GM18498 (cell line): Measurements from ENCODE around the gene CCNE1.
"Not testable (repeated sequence)": the region's sequence is repeated elsewhere in the genome, so short reads cannot be mapped to it uniquely, and the experiment has no call there.

Experiments used
- ATAC-seq: cut with Tn5 transposase; IDR thresholded peaks from one replicate; pipeline ENCODE4 v1.9.1; 2021; ENCODE audit warnings: mild to moderate bottlenecking, moderate library complexity; ENCODE audit not compliant: unreplicated experiment

CCNE1 gene

GRCh38 chr19:29785955-29786589, 25.7 kb upstream of the CCNE1 start:
- ATAC-seq, result no peak

- ATAC-seq, result no peak
Observed at GRCh38 chr19:29787281-29787680, 24.5 kb upstream of the CCNE1 start.

DNA sequence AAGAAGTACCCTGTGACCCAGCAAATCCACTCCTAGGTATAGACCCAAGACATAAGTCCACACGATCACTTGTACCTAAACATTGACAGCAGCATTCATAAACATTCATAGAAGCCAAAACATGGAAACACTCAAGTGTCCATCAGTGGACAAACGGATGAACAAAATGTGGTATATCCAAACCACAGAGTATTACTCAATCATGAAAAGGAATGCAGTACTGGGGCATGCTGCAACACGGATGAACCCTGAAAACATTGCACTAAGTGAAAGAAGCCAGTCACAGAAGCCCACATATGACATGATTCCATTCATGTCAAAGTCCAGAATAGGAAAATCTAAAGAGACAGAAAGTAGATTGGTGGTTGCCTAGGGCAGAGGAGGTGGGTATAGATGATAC, 22.8 kb upstream of the CCNE1 start:
- no peak for ATAC-seq

- no peak for ATAC-seq
Observed at GRCh38 chr19:29793116-29793727, 18.6 kb upstream of the CCNE1 start.

GRCh38 chr19:29794490-29794889, 17.3 kb upstream of the CCNE1 start:
- ATAC-seq, result not testable (repeated sequence)

DNA sequence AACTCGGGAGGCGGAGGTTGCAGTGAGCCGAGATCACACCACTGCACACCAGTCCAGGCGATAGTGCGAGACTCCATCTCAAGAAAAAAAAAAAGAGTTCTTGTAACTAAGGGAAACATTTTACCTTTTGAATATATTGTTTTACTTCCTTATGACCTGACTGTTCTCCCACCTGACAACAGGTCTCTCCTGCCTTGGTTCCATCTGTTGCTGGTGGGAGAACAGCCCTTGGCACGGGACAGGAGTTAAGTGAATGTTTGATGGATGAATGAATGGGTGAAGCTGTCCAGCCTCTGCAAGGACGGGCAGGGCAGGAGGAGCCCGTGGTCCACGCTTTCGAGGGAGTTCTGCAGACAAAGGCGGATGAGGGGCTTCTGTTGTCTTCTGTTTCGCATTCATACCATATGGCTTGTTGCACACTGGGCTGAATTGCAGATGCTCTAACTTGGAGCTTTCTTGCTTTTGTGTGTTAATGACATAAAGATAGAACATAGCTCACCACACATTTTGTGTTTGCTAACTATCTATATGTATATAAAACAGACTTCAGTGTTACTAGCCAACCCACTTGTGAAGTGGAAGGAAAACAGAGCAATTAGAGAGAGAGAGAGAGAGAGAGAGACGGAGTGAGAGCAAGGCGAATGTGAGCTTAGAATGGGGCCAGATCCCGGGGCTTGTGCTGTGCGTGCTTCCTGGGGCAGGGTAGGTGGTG, 16.2 kb upstream of the CCNE1 start:
- ATAC-seq, result no peak

DNA sequence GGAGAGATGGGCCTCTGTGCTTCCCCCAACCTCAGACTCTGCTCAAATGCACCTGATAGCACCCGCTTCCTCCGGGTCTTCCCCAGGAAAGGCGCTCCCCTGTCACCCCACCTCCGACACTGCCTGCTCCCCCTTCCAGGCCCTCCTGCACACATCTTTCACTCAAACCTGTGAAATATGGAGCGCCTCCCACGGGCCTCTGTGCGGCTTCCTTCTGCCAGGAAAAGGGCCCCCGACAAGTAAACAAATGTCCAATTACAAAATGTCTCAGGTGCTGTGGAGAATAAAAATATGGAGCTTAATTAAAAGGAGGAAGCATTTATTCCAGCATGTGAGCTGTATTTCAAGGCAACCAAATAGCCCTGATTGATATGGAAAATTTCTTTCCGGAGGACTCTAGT, 15.6 kb upstream of the CCNE1 start:
- ATAC-seq, result no peak

DNA sequence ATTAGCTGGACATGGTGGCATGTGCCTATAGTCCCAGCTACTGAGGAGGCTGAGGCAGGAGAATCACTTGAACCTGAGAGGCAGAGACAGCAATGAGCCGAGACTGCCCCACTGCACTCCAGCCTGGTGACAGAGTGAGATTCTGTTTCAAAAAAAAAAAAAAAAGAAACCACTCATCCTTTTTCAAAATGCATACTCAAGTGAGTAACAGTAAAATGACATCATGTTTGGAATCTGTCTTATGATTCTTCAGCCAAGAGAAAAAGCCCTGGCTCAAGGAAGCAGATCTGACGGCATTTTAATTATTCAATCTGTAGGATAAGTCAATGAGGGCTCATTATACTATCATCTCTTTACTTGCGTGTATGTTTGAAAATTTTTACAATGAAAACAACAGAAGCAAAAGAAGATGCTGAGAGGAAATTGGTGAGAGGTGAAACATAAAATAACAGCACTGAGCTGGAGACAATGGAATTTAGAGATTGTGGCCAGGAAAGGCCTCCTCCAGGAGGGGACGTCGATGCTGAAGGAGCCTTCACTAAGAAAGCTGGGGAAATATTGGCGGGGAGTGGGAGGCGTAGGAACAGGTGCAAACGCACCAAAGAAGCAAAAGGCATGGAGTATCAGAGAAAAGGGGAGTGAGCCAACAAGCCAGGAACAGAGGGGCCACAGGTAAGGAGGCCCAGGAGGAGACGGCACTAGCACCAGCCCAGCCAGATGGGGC, 12.9 kb upstream of the CCNE1 start:
- ATAC-seq, result no peak

DNA sequence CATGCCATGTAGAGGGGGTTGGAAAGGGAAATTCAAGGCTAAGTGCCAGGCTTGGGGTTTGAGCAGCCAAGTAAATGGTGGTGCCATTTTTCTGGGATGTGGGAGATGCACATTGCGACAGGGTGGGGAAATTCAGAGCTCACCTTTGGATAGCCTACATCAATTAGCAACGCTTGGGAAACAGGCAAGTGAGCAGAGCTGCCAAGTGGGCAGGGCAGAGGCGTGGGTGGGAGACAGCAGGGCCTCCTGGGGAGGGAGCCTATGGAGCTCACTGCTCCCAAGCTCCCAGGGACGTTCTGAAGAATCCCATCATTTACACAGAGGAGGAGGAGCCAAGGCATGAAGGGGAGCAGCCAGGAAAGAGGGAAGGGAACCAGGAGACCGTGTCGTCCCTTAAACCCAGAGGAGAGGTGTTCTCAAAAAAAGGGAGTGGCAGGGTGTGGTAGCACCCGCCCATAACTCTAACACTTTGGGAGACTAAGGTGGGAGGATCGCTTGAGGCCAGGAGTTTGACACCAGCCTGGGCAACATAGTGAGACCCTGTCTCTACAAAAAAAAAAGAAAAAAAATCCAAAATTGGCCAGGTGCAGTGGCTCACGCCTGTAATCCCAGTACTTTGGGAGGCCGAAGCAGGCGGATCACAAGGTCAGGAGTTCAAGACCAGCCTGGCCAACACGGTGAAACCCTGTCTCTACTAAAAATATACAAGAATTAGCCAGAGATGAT, 11.5 kb upstream of the CCNE1 start:
- ATAC-seq, result no peak

DNA sequence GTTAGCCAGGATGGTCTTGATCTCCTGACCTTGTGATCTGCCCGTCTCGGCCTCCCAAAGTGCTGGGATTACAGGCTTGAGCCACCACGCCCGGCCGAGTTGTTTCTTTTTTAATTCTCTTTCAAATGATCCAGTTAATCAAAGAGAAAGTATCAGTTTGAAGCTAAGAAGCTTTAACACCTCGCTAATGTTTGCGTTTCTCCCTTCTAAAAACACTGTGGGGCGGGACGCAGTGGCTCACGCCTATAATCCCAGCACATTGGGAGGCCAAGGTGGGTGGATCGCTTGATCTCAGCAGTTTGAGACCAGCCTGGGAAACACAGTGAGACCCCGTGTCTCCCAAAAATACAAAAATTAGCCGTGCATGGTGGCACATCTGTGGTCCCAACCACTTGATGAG, 7.8 kb upstream of the CCNE1 start:
- ATAC-seq, result not testable (repeated sequence)

DNA sequence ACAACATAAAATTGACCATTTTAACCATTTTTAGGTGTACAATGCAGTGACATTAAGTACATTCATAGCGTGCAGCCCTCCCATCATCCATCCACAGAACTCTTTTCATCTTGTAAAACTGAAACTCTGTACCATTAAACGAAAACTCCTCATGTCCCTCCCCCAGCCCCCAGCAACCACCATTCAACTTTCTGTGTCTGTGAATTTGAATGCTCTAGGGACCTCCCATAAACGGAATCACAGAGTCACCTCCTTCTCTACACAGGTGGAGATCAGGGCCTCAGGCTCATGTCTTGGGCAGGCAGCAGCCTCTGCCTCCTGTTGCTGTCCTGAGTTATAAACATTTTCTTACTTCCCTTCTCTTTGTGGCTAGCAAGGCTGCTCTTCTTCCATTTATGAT, 7.3 kb upstream of the CCNE1 start:
- peak; percentile 85 for ATAC-seq

- ATAC-seq, result no peak
Observed at GRCh38 chr19:29805031-29805965, 6.5 kb upstream of the CCNE1 start.

DNA sequence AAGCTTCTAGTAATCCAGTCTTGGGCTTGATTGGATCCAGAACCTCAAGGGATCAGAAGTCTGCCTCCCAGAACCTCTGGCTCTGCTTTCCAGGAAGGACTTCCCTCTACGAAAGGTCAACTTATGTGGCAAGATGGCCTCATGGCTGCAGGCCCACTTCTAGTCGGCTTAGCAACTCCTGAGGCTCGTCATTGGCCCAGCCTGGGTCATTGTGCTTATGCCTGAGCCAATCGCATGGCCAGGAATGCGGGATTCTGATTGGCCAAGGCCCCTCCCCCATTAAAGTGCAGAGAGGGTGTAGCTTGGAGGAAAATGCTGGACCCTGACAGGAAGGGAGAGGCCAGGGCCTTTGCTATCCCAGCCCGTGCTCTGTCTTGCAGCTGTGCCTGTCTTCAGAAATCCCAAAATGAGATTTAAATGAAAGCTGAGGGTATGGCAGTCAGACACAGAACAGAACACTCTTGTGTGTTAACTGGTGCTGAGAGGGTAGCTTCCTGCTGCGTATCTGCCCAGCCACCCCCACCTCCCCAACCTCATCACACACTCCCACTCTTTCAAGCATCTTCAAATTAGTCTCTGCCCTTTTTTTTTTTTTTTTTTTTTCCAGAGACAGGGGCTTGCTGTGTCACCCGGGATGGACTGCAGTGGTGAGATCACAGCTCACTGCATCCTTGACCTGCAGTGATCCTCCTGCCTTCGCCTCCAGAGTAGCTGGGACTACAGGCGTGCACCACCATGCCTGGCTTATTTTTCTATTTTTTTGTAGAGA, 5.5 kb upstream of the CCNE1 start:
- no peak for ATAC-seq

DNA sequence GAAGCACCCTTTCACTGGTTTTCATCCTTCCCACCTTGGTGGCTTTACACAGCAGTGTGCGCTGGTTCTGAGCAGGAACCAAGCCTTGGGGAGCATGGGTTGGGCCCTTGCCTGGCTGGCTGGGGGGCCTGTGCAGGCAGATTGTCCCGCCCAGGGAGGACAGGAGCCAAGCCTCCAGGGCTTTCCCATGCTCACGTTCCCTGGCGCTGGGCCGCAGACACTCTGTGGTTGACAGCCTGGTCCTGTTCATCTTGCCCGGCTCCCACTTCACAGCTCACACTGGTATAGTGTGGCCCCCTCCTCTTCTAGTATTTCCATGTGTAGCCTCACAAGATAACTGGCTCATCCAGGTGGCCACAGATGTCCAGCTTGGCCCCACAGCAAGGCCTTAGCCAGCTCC, 4.6 kb upstream of the CCNE1 start:
- ATAC-seq, result no peak

DNA sequence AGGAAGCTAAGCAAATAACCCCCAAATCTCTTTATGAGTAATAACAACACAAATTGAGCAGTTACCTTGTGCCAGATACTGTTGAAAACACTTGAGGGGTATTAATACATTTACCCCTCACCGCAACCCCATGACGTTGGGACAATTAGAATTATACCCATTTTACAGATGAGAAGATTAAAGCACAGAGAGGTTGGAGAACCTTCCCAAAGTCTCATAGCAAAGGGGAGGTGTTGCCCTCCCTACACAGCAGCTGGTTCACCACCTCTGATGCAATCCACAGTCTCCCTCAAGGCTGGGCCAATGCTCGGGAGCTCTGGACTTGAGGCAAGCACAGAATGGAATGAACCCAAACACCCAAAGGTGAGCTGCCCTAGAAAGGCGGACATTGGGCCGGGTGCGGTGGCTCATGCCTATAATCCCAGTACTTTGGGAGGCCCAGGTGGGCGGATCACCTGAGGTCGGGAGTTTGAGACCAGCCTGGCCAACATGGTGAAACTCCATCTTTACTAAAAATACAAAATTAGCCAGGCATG, 3.9 kb upstream of the CCNE1 start:
- ATAC-seq, result no peak

GRCh38 chr19:29809795-29810503, 1.8 kb upstream of the CCNE1 start:
- ATAC-seq, result no peak

DNA sequence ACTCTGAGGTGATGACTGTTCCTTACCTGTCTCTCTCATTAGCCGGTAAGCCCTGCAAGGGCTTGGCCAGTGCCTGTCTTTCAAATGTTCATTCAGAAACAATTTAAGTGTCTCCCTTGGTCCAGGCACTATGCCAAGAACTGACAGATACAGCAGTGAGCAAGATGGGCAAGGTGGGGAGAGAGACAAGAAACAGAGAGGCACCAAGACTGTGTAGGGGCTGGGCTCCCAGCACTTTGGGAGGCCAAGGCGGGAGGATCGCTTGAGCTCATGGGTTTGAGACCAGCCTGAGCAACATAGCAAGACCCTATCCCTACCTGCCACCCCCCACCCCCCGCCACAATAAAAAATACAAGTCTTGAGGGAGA, 1.3 kb upstream of the CCNE1 start:
- no peak for ATAC-seq

DNA sequence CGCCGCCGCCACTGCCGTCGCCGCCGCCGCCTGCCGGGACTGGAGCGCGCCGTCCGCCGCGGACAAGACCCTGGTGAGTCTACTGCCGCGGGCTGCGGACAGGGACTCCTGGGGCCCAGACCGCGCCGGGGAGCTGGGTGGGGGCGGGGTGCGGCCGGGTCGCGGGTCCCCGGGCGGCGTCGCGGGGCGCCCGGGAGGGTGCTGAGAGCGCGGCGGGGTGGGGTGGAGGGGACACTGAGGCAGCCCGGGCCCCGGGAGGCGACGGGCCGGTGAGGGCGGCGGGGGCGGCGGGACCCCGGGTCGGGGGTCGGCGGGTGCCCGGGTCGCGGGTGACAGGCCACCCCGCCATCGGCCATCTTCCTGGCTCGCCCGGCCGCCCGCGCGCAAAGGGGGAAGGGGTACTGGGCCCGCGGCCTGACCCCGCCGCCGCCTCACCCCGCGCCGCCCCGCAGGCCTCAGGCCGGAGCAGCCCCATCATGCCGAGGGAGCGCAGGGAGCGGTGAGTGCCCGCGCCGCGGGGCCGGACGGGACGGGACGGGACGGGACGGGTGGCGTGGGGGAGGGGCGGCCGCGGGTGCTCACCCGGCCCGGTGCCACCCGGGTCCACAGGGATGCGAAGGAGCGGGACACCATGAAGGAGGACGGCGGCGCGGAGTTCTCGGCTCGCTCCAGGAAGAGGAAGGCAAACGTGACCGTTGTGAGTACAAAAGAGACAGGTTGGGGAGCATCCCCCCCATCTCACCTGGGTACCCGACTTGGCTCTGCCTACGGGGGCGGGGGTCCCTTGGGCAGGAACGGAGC, 489 bp downstream of the CCNE1 start:
- peak; percentile 25 for ATAC-seq
